SU-DHL-6 (cell line): ENCODE data around the gene POPDC2.

Source experiments
- H2AFZ ChIP-seq: fragments of 200-600 bp; sonication (generic); 2 replicates; pipeline ENCODE4 v1.6.1; 2014; ENCODE audit warnings: low read depth, mild to moderate bottlenecking, moderate library complexity, mixed read lengths, antibody characterized with exemption, low read length; ENCODE audit not compliant: severe bottlenecking
- H3F3A ChIP-seq: fragments of 200-600 bp; shearing (Covaris generic); 2 replicates; pipeline ENCODE4 v1.6.0; 2016; ENCODE audit warnings: antibody characterized with exemption, mild to moderate bottlenecking; ENCODE audit not compliant: insufficient read depth
- H3K27ac ChIP-seq: fragments of 200-600 bp; sonication (generic); 2 replicates; pipeline ENCODE4 v1.5.1; 2016; ENCODE audit warnings: low read depth, mild to moderate bottlenecking, low read length, moderate library complexity, mixed read lengths
- H3K27me3 ChIP-seq: fragments of 200-600 bp; sonication (generic), shearing (Covaris generic); 2 replicates; pipeline ENCODE4 v1.6.0; 2014; ENCODE audit warnings: mild to moderate bottlenecking, low read length
- H3K36me3 ChIP-seq: fragments of 200-600 bp; sonication (generic); 2 replicates; pipeline ENCODE4 v1.6.1; 2014; ENCODE audit warnings: mild to moderate bottlenecking, low read length, mixed read lengths
- H3K4me2 ChIP-seq: fragments of 300-600, 200-600 bp; shearing (Covaris generic), sonication (generic); 2 replicates; pipeline ENCODE4 v1.6.0; 2014; ENCODE audit warnings: low read length, low read depth, mild to moderate bottlenecking; ENCODE audit not compliant: poor library complexity, severe bottlenecking
- H3K4me3 ChIP-seq: fragments of 200-600 bp; sonication (generic); 2 replicates; pipeline ENCODE4 v1.5.1; 2014; ENCODE audit warnings: antibody characterized with exemption, low read length, mild to moderate bottlenecking, mixed read lengths; ENCODE audit not compliant: insufficient read depth, poor library complexity, severe bottlenecking
- H3K79me2 ChIP-seq: fragments of 200-600 bp; sonication (generic); 2 replicates; pipeline ENCODE4 v1.6.1; 2014; ENCODE audit warnings: mild to moderate bottlenecking, low read length, moderate library complexity; ENCODE audit not compliant: insufficient read depth
- H3K9ac ChIP-seq: fragments of 200-600 bp; sonication (generic); 2 replicates; pipeline ENCODE4 v1.7.0; 2014; ENCODE audit warnings: mild to moderate bottlenecking, low read length
- H3K9me2 ChIP-seq: fragments of 200-600 bp; sonication (generic); replicated peaks from 2 replicates; pipeline ENCODE4 v1.6.1; 2014; ENCODE audit warnings: low read length; ENCODE audit not compliant: insufficient read depth
- H3K9me3 ChIP-seq: fragments of 200-600 bp; sonication (generic); 2 replicates; pipeline ENCODE4 v1.6.1; 2014; ENCODE audit warnings: low read length, mixed read lengths; ENCODE audit not compliant: insufficient read depth
- H4K20me1 ChIP-seq: fragments of 200-600 bp; sonication (generic); 2 replicates; pipeline ENCODE4 v1.6.1; 2014; ENCODE audit warnings: low read depth, mild to moderate bottlenecking, antibody characterized with exemption, low read length, moderate library complexity, mixed read lengths
- EZH2phosphoT487 ChIP-seq: fragments of 200-600 bp; sonication (generic), shearing (Covaris generic); conservative IDR thresholded peaks from 2 replicates; pipeline ENCODE4 v1.6.1; 2018; ENCODE audit warnings: mild to moderate bottlenecking, antibody characterized with exemption, low read length, moderate library complexity, mixed read lengths
- TF ChIP-seq, protein P1 (sequence below): fragments of 200-600 bp; sonication (generic); IDR thresholded peaks from one replicate; pipeline ENCODE4 v1.5.1; 2017; ENCODE audit warnings: antibody characterized with exemption, mild to moderate bottlenecking, low read length, moderate library complexity; ENCODE audit not compliant: insufficient read depth, poor library complexity, severe bottlenecking

The POPDC2 gene

DNA sequence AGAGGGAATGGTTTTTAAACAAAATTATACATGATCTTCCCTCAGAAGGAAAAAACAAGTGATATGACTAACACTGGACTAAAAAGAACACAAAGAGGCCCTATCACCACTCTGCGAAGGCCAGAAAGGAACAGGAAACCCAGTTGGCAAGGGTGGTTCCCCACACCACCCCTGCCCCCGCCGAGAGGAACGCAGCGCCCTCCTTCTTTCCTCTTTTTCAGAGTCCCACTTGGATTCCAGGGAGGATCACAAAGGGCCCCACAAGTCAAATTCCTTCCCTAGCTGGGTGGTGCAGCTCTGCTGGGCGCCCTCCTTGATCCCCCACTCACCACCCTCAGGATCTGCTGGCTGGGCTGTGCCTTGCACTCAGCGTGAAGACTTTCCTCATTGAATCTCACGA is 32.9 kb downstream of the POPDC2 start:
- Histone ChIP-seq H3F3A (no peaks in the 10 kb centered on the region), H2AFZ (no peak overlapping the region), H3K9me2 (no peaks in the 10 kb centered on the region), H4K20me1 (no peaks in the 10 kb centered on the region), H3K79me2 (no peaks in the 10 kb centered on the region), H3K9ac (no peak overlapping the region), H3K4me3 (no peak overlapping the region), H3K27ac (no peak overlapping the region), H3K4me2 (no peak overlapping the region), H3K36me3 (no peaks in the 10 kb centered on the region), H3K27me3 (no peaks in the 10 kb centered on the region), H3K9me3 (no peaks in the 10 kb centered on the region)
- TF ChIP-seq EZH2phosphoT487 = no peak
- TF ChIP-seq, protein P1, sequence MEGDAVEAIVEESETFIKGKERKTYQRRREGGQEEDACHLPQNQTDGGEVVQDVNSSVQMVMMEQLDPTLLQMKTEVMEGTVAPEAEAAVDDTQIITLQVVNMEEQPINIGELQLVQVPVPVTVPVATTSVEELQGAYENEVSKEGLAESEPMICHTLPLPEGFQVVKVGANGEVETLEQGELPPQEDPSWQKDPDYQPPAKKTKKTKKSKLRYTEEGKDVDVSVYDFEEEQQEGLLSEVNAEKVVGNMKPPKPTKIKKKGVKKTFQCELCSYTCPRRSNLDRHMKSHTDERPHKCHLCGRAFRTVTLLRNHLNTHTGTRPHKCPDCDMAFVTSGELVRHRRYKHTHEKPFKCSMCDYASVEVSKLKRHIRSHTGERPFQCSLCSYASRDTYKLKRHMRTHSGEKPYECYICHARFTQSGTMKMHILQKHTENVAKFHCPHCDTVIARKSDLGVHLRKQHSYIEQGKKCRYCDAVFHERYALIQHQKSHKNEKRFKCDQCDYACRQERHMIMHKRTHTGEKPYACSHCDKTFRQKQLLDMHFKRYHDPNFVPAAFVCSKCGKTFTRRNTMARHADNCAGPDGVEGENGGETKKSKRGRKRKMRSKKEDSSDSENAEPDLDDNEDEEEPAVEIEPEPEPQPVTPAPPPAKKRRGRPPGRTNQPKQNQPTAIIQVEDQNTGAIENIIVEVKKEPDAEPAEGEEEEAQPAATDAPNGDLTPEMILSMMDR = no peak

DNA sequence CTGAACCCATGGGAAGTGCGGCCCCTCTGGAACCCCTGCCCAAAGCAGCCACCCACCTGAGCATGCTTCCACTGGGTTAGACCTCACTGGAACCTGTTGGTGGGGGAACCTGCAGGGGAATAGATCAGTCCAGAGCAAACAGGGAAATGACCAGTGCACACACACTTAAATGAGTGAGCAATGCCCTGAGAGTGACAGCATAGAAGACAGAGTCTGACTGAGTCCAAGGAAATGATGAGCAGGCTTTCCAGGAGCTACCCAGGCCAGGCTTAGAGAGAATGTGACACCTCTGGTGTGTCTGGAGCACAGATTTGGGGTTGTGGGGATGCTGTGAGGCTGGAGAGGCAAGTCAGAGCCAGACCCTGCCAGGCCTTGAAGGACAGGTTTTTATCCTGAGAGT is 34.2 kb downstream of the POPDC2 start:
- no peaks in the 10 kb centered on the region for H3K9me2 ChIP-seq
- TF ChIP-seq, protein P1 = no peak
- no peak for TF ChIP-seq EZH2phosphoT487
- H3F3A ChIP-seq = no peaks in the 10 kb centered on the region
- no peaks in the 10 kb centered on the region for H3K9me3 ChIP-seq
- H3K36me3 ChIP-seq = no peaks in the 10 kb centered on the region
- H3K4me3 ChIP-seq = no peak overlapping the region
- no peak overlapping the region for H3K9ac ChIP-seq
- H2AFZ ChIP-seq = no peak overlapping the region
- no peaks in the 10 kb centered on the region for H3K79me2 ChIP-seq
- H3K27me3 ChIP-seq = no peaks in the 10 kb centered on the region
- H4K20me1 ChIP-seq = no peaks in the 10 kb centered on the region
- no peak overlapping the region for H3K4me2 ChIP-seq
- H3K27ac ChIP-seq = no peak overlapping the region

DNA sequence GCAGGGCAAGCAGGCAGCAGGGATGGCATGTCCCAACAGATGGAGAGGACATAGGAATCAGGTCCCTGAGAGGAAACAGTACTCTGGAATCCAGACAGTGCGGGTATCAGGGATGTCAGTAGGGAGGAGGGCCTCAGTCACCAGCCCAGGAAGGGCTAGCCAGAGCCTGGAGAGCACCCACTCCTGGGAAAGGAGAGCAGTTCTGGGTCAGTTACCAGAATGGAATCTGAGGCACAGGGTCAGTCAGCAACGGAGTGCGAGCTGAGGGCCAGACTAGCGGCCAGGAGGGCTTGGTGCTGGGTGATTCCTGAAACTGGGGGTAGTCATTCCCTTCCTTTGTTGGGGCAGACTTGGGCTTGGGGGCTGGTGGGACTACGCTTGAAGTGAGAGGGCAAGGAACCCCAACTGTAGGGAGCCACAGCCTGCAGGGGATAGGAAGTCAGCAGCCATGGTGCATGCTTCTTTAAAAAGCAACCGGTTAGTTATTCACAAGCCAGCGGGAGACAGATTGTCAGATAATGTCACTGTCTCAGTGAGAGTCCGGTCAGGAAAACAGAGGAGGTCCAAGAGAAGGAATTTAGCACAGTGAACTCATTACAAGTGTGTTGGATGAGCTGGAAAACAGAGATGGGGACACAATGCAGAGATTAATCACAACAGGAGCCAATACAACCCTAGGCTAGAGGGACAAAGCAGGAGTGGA is 34.8 kb downstream of the POPDC2 start:
- Histone ChIP-seq H3K9me2 (no peaks in the 10 kb centered on the region), H3K9me3 (no peaks in the 10 kb centered on the region), H3K4me2 (no peak overlapping the region), H2AFZ (no peak overlapping the region), H3K27me3 (no peaks in the 10 kb centered on the region), H3K4me3 (no peak overlapping the region), H3K27ac (no peak overlapping the region), H3F3A (no peaks in the 10 kb centered on the region), H3K79me2 (no peaks in the 10 kb centered on the region), H3K36me3 (no peaks in the 10 kb centered on the region), H3K9ac (no peak overlapping the region), H4K20me1 (no peaks in the 10 kb centered on the region)
- no peak for TF ChIP-seq EZH2phosphoT487
- TF ChIP-seq, protein P1 = no peak
